GM21825 (cell line): ENCODE results near the gene MYLK4.

ENCODE experiments used
- ATAC-seq: cut with Tn5 transposase; IDR thresholded peaks from one replicate; pipeline ENCODE4 v1.9.1; 2021; ENCODE audit warnings: mild to moderate bottlenecking, moderate library complexity; ENCODE audit not compliant: unreplicated experiment

The MYLK4 gene

GRCh38 chr6:2710412-2710811 is 40.3 kb downstream of the MYLK4 start:
- ATAC-seq, result no peak

- no peak for ATAC-seq
Measured at GRCh38 chr6:2708456-2708855, 42.3 kb downstream of the MYLK4 start.

GRCh38 chr6:2706558-2706957 is 44.2 kb downstream of the MYLK4 start:
- ATAC-seq, result no peak

- ATAC-seq, result no peak
Measured at GRCh38 chr6:2705256-2705655, 45.5 kb downstream of the MYLK4 start.

GRCh38 chr6:2697291-2697690 is 53.4 kb downstream of the MYLK4 start:
- ATAC-seq, result no peak

GRCh38 chr6:2695454-2696095 is 55.1 kb downstream of the MYLK4 start:
- ATAC-seq, result no peak

GRCh38 chr6:2693231-2693630 is 57.5 kb downstream of the MYLK4 start:
- ATAC-seq, result no peak

- ATAC-seq, result no peak
Measured at GRCh38 chr6:2688401-2689064, 62.2 kb downstream of the MYLK4 start.

GRCh38 chr6:2687456-2687855 is 63.3 kb downstream of the MYLK4 start:
- ATAC-seq, result no peak

- ATAC-seq, result no peak
Measured at GRCh38 chr6:2686515-2686914, 64.2 kb downstream of the MYLK4 start.

- ATAC-seq, result no peak
Measured at GRCh38 chr6:2684766-2685754, 65.7 kb downstream of the MYLK4 start.

- ATAC-seq, result no peak
Measured at GRCh38 chr6:2684103-2684749, 66.5 kb downstream of the MYLK4 start.

- ATAC-seq, result no peak
Measured at GRCh38 chr6:2680264-2680922, 70.3 kb downstream of the MYLK4 start.

GRCh38 chr6:2677080-2677593 is 73.6 kb downstream of the MYLK4 start:
- ATAC-seq, result no peak

GRCh38 chr6:2676048-2676447 is 74.7 kb downstream of the MYLK4 start:
- no peak for ATAC-seq

GRCh38 chr6:2674857-2675256 is 75.9 kb downstream of the MYLK4 start:
- ATAC-seq, result no peak

- no peak for ATAC-seq
Measured at GRCh38 chr6:2669067-2669700, 81.5 kb downstream of the MYLK4 start.

GRCh38 chr6:2667617-2668016 is 83.1 kb downstream of the MYLK4 start:
- no peak for ATAC-seq

GRCh38 chr6:2666906-2667575 is 83.7 kb downstream of the MYLK4 start:
- no peak for ATAC-seq
